Pancreas (tissue), 10 donors: ENCODE data around the gene EEF1AKMT3. TPM values are rescaled to one million over a fixed set of nuclear protein-coding genes. Genes with fewer than 3 reads are reported as not detected.
A peak's percentile ranks its signal among the peaks of the same experiment; 100 is the strongest.

Experiments used
- ATAC-seq, 4 donors: fragments of 200-7000 bp; cut with Tn5 transposase; one replicate each; pipeline versions ENCODE4 v1.8.0 to v1.9.1; 2020; ENCODE audit warnings: mild to moderate bottlenecking in 4 of 4, moderate library complexity in 4 of 4
- DNase-seq, 6 donors: peaks; one replicate each; pipeline ENCODE4 v3.0.0-alpha.2; 2020
- FAIRE-seq: peaks from 2 replicates; lab custom pipeline; 2012; peaks lifted over from hg19 to GRCh38; lab: Jason Lieb, UNC
- H3K27ac ChIP-seq, 4 donors: fragments of 200-600 bp; sonication (generic); 1 replicate in 3 of 4; 2 replicates in 1 of 4; pipeline versions ENCODE4 v1.5.0 to v1.8.0; 2020
- H3K27me3 ChIP-seq, 4 donors: fragments of 200-600 bp; one replicate each; pipeline ENCODE4 v1.8.0; 2021
- H3K36me3 ChIP-seq, 3 donors: fragments of 200-600 bp; sonication (generic) in 1 of 3; one replicate each; pipeline versions ENCODE4 v1.5.0 to v1.8.0; 2020 to 2021
- H3K4me1 ChIP-seq, 3 donors: fragments of 200-600 bp; one replicate each; pipeline ENCODE4 v1.8.0; 2021
- H3K4me3 ChIP-seq, 4 donors: fragments of 200-600 bp; sonication (generic) in 2 of 4; one replicate each; pipeline versions ENCODE4 v1.5.0 to v1.8.0; 2020 to 2021
- H3K9me3 ChIP-seq, 4 donors: fragments of 200-600 bp; one replicate each; pipeline ENCODE4 v1.8.0; 2021
- WGBS, 2 donors: extraction: QIAGEN DNeasy Blood & Tissue Kit; methylation state at CpG; one replicate each; pipeline ENCODE4 v1.1.7; 2013; 5-methylcytosine and 5-hydroxymethylcytosine counted together
- intact Hi-C, 3 donors: fragments of 100-400 bp; cut with DNase I; formaldehyde crosslinking; loops; one replicate each; pipeline versions ENCODE4 v1.11.1 to v1.14.2; 2022
- polyA plus RNA-seq, 2 donors: library from polyadenylated mRNA; stranded (reverse); fragments of 200-250 nt; gene quantifications; one replicate each; pipeline ENCODE4 v1.2.3, GENCODE V29; 2013
- total RNA-seq, 6 donors: library from RNA; stranded (reverse); fragmentation: NEBNext Ultra II Directional in 4 of 6; extraction: Animal tissue kit (Norgen Biotek cat#: 25700) in 4 of 6; gene quantifications; one replicate each; pipeline versions ENCODE4 v1.2.1 to v1.2.4, GENCODE V29; 2021 to 2023
- TF ChIP-seq, protein P1 (sequence below), 4 donors: fragments of 200-600 bp; sonication (generic) in 3 of 4; IDR thresholded peaks; one replicate each; pipeline versions ENCODE4 v1.5.0 to v1.8.0; 2021; ENCODE audit warnings: antibody characterized with exemption in 4 of 4
- donor health status: healthy with polysubstance abuse.
- donor health status: DM: no; HTN: no; CAD: no; lungs with moderate emphysema.
- donor health status: DM: no; HTN: no; CAD: no.
- donor health status: control.
- donor health status: control.
- donor health status: Bipolar disorder and iron deficiency.
- donor health status: DM: yes; HTN: yes; CAD: no.
- donor health status: DM: no; HTN: no; CAD: no.
- donor health status: DM: no; HTN: no; CAD: no.
- donor health status: DM: yes; HTN: yes; CAD: no.

The EEF1AKMT3 gene
- total and polyA plus RNA-seq, 8 donors = 3.7 to 20.8 (median 14.4) TPM

DNA sequence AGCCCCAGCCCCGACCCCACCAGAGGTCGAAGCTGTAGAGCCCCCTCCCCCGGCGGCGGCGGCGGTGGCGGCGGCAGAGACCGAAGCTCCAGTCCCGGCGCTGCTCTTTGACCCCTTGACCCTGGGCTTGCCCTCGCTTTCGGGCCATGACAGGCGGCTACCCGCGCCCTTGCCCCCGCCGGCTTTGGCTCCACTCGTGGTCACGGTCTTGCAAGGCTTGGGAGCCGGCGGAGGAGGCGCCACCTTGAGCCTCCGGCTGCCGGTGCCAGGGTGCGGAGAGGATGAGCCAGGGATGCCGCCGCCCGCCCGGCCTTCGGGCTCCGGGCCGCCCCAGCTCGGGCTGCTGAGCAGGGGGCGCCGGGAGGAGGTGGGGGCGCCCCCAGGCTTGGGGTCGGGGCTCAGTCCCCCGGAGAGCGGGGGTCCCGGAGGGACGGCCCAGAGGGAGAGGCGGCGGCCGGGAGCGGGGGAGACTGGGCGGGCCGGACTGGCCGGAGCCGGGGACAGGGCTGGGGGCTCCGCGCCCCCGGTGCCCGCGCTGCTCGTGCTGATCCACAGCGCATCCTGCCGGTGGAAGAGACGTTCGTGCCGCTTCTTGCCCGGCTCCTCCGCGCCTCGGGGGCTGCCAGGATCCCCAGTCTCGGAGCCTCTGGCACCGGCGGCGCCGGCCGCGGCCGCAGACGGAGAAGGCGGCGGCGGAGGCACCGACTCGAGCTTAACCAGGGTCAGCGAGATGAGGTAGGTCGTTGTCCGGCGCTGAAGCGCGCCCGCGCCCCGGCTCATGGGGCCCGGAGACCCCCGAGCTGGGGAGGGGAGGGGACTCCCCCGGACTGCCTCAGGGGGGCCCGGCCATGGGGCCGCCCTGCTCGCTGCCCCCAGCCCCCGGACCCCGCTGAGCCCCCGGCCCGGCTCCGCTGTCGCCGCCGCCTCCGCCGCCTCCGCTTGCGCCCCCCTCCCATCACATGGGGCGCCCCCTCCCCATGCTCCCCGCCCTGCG lies 34.6 kb upstream of the EEF1AKMT3 start:
- ATAC-seq (peak in 3 of 4 donors; percentile 15 to 34 (median 20)), DNase-seq (peak in 2 of 6 donors; percentile 71 to 82), FAIRE-seq (no peak)
- WGBS, 2 donors = 1 to 9% methylated on average over 66 to 110 of the region's 110 CpGs
- H3K4me1 ChIP-seq = peaks cover 9 to 15% (median 13%) of the 10 kb centered on the region in 3 donors
- TF ChIP-seq, protein P1, sequence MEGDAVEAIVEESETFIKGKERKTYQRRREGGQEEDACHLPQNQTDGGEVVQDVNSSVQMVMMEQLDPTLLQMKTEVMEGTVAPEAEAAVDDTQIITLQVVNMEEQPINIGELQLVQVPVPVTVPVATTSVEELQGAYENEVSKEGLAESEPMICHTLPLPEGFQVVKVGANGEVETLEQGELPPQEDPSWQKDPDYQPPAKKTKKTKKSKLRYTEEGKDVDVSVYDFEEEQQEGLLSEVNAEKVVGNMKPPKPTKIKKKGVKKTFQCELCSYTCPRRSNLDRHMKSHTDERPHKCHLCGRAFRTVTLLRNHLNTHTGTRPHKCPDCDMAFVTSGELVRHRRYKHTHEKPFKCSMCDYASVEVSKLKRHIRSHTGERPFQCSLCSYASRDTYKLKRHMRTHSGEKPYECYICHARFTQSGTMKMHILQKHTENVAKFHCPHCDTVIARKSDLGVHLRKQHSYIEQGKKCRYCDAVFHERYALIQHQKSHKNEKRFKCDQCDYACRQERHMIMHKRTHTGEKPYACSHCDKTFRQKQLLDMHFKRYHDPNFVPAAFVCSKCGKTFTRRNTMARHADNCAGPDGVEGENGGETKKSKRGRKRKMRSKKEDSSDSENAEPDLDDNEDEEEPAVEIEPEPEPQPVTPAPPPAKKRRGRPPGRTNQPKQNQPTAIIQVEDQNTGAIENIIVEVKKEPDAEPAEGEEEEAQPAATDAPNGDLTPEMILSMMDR (IDR thresholded peaks at IDR 0.05) = no peak
- H3K4me3 ChIP-seq = peak overlapping the region in 3 of 4 donors; percentile 3 to 42 (median 32)
- no peak overlapping the region for H3K27ac ChIP-seq
- no peaks in the 10 kb centered on the region for H3K36me3 ChIP-seq
- intact Hi-C loops = no loop called here
- H3K9me3 ChIP-seq = no peaks in the 10 kb centered on the region
- H3K27me3 ChIP-seq = peaks cover 0 to 12% (median 0%) of the 10 kb centered on the region in 4 donors

- TF ChIP-seq, protein P1 (IDR thresholded peaks at IDR 0.05) = no peak
- FAIRE-seq (no peak), DNase-seq (no peak), ATAC-seq (no peak)
- no peaks in the 10 kb centered on the region for H3K36me3 ChIP-seq
- H3K9me3 ChIP-seq = no peaks in the 10 kb centered on the region
- peak within 1 kb of the TSS in 3 of 4 donors; percentile 3 to 42 (median 32) for H3K4me3 ChIP-seq
- intact Hi-C loops = no loop called here
- no peak within 1 kb of the TSS for H3K27ac ChIP-seq
- WGBS, 2 donors = 1 to 7% methylated on average over 22 to 35 of the region's 36 CpGs
- peaks cover 0 to 12% (median 0%) of the 10 kb centered on the region in 4 donors for H3K27me3 ChIP-seq
- H3K4me1 ChIP-seq = peaks cover 9 to 15% (median 13%) of the 10 kb centered on the region in 3 donors
Observed at GRCh38 chr12:57738661-57739237, 33.7 kb upstream of the EEF1AKMT3 start, which contains the start of gene AGAP2. Gene AGAP2, minus strand, starts transcription at chr12:57738742. Its CDS starts 496 bp downstream, at chr12:57738246.

GRCh38 chr12:57739387-57739786 lies 33.0 kb upstream of the EEF1AKMT3 start:
- intact Hi-C loops = no loop called here
- Histone ChIP-seq H3K27ac (no peak overlapping the region), H3K4me3 (no peak overlapping the region), H3K27me3 (peaks cover 0 to 12% (median 0%) of the 10 kb centered on the region in 4 donors), H3K4me1 (peaks cover 9 to 15% (median 13%) of the 10 kb centered on the region in 3 donors), H3K36me3 (no peaks in the 10 kb centered on the region), H3K9me3 (no peaks in the 10 kb centered on the region)
- no peak for ATAC-seq
- DNase-seq = no peak
- 14 to 17% methylated on average over 7 of the region's 7 CpGs for WGBS, 2 donors
- no peak for FAIRE-seq
- TF ChIP-seq, protein P1 (IDR thresholded peaks at IDR 0.05) = no peak

DNA sequence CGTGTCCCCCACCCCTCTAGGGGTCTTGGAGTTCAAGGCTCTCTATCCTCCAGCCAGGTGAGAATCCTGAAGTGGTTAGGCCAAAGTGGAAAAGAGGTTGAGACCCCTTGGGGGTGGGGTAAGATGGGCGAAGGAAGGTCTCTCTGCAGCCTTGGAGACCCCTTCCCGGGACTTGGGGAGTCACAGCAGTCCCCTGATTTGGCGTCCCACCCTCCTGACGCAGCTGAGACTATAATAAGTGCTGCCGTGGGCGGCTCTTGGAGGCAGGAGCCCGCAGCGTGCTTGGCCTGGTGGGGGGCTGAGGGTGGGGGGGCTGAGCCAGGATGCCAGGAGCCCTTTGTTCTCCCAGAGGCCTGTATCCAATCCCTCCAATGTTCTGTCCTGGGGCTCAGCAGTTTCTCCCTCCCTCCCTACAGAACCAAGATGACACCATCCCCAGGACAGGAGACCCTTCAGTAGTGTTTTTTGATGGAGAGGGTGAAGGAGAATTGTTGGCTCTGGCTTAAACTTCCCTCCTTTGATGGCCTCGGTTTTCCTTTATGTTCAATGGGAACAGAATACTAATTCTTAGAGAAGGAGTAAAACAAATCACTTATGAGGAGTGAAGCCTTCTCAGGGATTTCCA lies 32.4 kb upstream of the EEF1AKMT3 start:
- ATAC-seq = no peak
- intact Hi-C loops = no loop called here
- Histone ChIP-seq H3K27me3 (peaks cover 0 to 11% (median 0%) of the 10 kb centered on the region in 4 donors), H3K4me1 (peaks cover 9 to 15% (median 13%) of the 10 kb centered on the region in 3 donors), H3K9me3 (no peaks in the 10 kb centered on the region), H3K36me3 (no peaks in the 10 kb centered on the region), H3K4me3 (no peak overlapping the region), H3K27ac (no peak overlapping the region)
- no peak for DNase-seq
- no peak for FAIRE-seq
- 37 to 41% methylated on average over 9 to 10 of the region's 10 CpGs for WGBS, 2 donors
- TF ChIP-seq, protein P1 (IDR thresholded peaks at IDR 0.05) = no peak
